NT2/D1 (cell line): ENCODE results near the gene ABCA4.

Experiments
- YY1 ChIP-seq: IDR thresholded peaks from 2 replicates; pipeline ENCODE4 v1.6.1; 2011; ENCODE audit not compliant: insufficient read length, insufficient read depth
- ZNF274 ChIP-seq: IDR thresholded peaks from 2 replicates; pipeline ENCODE4 v1.6.1; 2011; ENCODE audit warnings: mild to moderate bottlenecking, low read depth, low read length

- TF ChIP-seq ZNF274 (no peak), YY1 (no peak)
Measured at GRCh38 chr1:93997756-93998155, 123.2 kb downstream of the ABCA4 start.
